ENCODE measurements around the gene NANOGP8. TPM values are rescaled to one million over a fixed set of nuclear protein-coding genes. Genes with fewer than 3 reads are reported as not detected.

The NANOGP8 gene
- total RNA-seq, 4 donors from 2014 or later, result 2.8 TPM; not detected in 3

DNA sequence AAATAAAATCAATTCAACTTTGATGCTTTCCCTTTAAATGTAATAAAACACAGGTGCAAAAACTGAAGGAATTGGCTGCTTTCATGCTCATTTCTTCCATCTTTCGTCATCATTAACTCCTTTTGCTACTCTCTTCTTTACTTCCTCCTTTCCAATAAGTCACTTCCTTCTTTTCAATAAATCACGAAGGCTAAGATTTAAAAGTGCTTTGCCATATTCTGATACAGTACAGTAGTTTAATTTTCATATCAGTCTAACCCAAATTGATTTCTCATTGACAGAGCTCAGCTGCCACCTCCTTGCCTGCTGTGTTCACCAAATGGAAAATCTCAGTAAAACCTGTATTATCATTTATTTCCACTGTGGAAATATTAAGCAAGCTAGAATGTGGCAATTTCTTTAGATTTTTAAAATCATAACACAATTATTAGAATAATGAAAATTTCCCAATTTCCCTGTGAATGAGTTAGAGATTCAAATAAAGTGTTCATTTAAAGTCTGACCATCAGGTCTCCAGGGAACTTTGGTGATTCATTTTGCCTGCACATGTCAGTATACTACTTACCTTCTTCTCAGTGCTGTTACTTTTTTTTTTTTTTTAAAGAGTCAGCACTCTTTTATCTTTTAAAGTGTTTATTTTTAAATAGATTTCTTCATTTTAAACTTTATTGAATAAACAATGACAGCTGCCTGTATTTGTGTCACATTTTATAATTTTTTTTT is 41.6 kb downstream of the NANOGP8 start:
- DNase-seq, result no peak
- TF ChIP-seq, protein P1, sequence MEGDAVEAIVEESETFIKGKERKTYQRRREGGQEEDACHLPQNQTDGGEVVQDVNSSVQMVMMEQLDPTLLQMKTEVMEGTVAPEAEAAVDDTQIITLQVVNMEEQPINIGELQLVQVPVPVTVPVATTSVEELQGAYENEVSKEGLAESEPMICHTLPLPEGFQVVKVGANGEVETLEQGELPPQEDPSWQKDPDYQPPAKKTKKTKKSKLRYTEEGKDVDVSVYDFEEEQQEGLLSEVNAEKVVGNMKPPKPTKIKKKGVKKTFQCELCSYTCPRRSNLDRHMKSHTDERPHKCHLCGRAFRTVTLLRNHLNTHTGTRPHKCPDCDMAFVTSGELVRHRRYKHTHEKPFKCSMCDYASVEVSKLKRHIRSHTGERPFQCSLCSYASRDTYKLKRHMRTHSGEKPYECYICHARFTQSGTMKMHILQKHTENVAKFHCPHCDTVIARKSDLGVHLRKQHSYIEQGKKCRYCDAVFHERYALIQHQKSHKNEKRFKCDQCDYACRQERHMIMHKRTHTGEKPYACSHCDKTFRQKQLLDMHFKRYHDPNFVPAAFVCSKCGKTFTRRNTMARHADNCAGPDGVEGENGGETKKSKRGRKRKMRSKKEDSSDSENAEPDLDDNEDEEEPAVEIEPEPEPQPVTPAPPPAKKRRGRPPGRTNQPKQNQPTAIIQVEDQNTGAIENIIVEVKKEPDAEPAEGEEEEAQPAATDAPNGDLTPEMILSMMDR (IDR thresholded peaks at IDR 0.05), result no peak
- no peak for TF ChIP-seq POLR2A (IDR thresholded peaks at IDR 0.05)
- intact Hi-C loops (cut with DNase I; ENCODE audit: low total_unique reads), result no loop called here
- H3K27ac ChIP-seq, result no peak overlapping the region
- H3K36me3 ChIP-seq, result no peaks in the 10 kb centered on the region
- H3K4me1 ChIP-seq, result no peaks in the 10 kb centered on the region
- H3K27me3 ChIP-seq, result no peaks in the 10 kb centered on the region
- H3K9me3 ChIP-seq, result no peaks in the 10 kb centered on the region
- H3K4me3 ChIP-seq, result no peak overlapping the region

DNA sequence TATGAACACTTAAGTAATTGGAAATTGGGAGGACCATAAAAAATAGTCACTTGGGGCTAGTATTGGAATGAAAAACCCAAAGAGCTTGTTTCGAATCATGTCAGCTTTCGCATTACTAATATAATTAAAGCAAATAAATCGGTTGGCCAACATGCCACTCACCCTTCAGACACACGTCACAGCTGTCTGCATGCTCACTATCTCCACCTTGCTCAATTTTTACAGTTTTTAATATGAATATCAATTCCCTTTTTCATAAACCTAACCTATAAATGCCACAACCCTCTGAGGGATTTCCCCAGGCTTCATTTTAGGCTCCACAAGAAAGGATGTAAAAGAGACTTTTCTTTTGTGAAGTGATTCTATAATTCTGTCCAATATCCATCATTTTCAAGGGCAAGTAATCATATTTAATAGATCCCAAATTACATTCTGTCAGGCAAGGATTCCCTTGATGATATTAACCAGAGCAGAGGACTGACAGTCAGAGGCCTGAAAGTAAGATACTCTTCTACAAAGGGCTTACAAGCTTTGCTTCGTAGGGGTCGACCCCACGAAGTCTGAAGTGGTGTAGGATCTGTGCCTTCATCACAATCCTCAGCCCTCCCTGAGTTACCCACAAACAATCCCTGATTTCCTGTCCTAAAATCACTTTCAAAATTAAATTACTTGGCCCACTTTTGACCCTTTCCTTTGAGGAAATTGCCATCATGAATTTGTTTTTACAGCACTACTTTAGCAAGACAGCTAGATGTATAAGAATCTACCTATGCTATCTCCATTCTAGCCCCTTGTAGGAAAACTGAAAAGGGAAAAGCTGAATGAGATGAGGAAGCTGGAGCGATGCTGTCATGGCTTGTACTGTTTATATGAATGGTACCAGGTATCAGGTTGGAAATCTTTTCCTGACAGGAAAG is 44.5 kb downstream of the NANOGP8 start:
- H3K36me3 ChIP-seq, result no peaks in the 10 kb centered on the region
- H3K4me3 ChIP-seq, result no peak overlapping the region
- intact Hi-C loops (cut with DNase I; ENCODE audit: low total_unique reads), result no loop called here
- no peaks in the 10 kb centered on the region for H3K4me1 ChIP-seq
- H3K9me3 ChIP-seq, result no peaks in the 10 kb centered on the region
- DNase-seq, result no peak
- TF ChIP-seq, protein P1 (IDR thresholded peaks at IDR 0.05), result no peak
- no peak for TF ChIP-seq POLR2A (IDR thresholded peaks at IDR 0.05)
- H3K27me3 ChIP-seq, result no peaks in the 10 kb centered on the region
- no peak overlapping the region for H3K27ac ChIP-seq

DNA sequence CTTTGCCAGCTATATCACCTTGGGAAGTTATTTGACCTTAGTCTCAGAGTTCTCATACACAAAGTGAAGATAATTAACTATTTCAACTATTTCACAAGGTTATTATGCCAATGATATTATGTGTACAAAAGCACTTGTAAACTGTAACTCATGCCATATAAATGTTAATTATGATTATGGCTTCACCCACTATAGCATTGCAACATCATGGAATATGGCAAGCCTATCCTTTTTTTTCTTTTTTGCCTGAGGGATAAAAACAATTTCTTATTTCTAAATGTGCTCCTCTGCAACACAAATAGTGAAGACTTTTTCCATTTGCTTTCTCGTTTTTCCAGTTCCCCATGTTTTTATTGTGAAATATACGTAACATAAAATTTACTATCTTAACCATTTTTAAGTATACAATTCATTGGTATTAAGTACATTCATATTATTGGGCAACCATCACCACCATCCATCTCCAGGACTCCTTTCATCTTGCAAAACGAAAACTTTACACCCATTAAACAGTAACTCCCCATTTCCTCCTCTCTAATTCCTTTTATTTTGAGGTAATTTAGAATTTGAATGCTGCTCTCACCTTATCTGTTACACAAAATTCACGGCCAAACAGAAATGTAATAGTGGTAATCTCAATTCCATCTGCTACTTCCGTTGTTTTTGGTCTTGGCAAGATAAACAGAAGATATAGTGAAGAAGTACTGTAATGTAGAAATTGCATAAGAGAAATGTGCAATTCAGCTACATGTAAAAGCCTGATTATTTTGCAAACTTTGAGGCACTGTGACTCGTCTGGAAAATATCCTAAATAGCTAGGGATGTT is 46.3 kb downstream of the NANOGP8 start:
- Histone ChIP-seq H3K9me3 (no peaks in the 10 kb centered on the region), H3K4me1 (no peaks in the 10 kb centered on the region), H3K4me3 (no peak overlapping the region), H3K36me3 (no peaks in the 10 kb centered on the region), H3K27ac (no peak overlapping the region), H3K27me3 (no peaks in the 10 kb centered on the region)
- TF ChIP-seq, protein P1 (IDR thresholded peaks at IDR 0.05), result no peak
- no peak for TF ChIP-seq POLR2A (IDR thresholded peaks at IDR 0.05)
- intact Hi-C loops (cut with DNase I; ENCODE audit: low total_unique reads), result no loop called here
- no peak for DNase-seq

Other genes starting within 250 kb of the NANOGP8 start
- gene AQR, start 115.6 kb downstream of the NANOGP8 start, total RNA-seq, result 10 to 100 TPM; 13.1 to 52.7 (median 33.3) TPM
- gene ZNF770, start 97.0 kb downstream of the NANOGP8 start, total RNA-seq, result 10 to 100 TPM; 18.4 to 86.1 (median 33.4) TPM